ENCODE results near the gene GNA12. TPM values are rescaled to one million over a fixed set of nuclear protein-coding genes. Genes with fewer than 3 reads are reported as not detected.

The GNA12 gene
- total and polyA plus RNA-seq, 10 of the 15 experiments (the other 5 are each of a cell fraction or from before 2014, with no cell fraction given), result 1.9 to 51.8 (median 12.6) TPM

DNA sequence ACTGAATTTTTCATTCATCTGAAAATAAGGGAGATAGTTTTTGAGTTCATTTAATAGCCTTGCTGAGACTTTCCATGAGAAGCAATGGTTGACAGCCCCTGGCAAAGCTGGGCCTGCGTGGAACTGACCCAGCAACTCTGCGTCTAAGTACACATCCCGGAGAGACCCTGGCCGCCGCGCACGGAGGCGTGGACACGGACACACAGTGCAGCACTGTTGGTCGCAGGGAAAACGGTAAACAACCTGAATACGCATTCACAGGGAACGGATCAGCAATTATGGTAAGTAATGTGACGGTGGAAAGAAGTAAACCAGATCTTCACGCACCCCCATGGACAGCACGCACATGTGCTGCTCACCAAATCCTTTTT lies 28.2 kb downstream of the GNA12 start:
- SMC1A ChIA-PET (ENCODE audit: uncharacterized antibody, unreplicated experiment), result no interaction called here
- no peak for FAIRE-seq
- RAD21 ChIA-PET (ENCODE audit: unreplicated experiment), result no interaction called here
- Histone ChIP-seq H3K4me2 (ENCODE audit: control insufficient read depth, insufficient read depth) (no peak overlapping the region), H3K36me3 (ENCODE audit: control insufficient read depth in 2 of 2, insufficient read depth in 2 of 2, low read length in 1 of 2) (no peaks in the 10 kb centered on the region; a peak in 1 of 4 replicates), H3K79me2 (ENCODE audit: control insufficient read depth, insufficient read depth, low read length) (peaks cover 6% of the 10 kb centered on the region), H3K4me3 (no peak overlapping the region), H2AFZ (ENCODE audit: control insufficient read depth, low read depth, low read length) (no peak overlapping the region), H3K27ac (ENCODE audit: control insufficient read depth, insufficient read depth) (no peak overlapping the region), H3K4me1 (ENCODE audit: control insufficient read depth, insufficient read depth, low read length) (peaks cover 16% of the 10 kb centered on the region), H3K9me3 (replicated peaks; ENCODE audit: control insufficient read depth, insufficient read depth, low read length) (no peaks in the 10 kb centered on the region), H4K20me1 (ENCODE audit: control insufficient read depth, insufficient read depth) (no peaks in the 10 kb centered on the region), H3K27me3 (replicated peaks in 1 of 2; ENCODE audit: control insufficient read depth in 2 of 2, insufficient read depth in 2 of 2, low read length in 1 of 2) (no peaks in the 10 kb centered on the region), H3K9ac (ENCODE audit: control insufficient read depth, insufficient read depth, low read length) (no peak overlapping the region)
- no peak for ATAC-seq
- no peak for DNase-seq (ENCODE audit: low read depth, low spot score)
- 91% methylated on average over 16 of the region's 16 CpGs for WGBS (ENCODE audit: insufficient coverage, insufficient replicate concordance, low lambda C conversion rate, missing lambda C conversion rate)
- intact Hi-C loops (cut with micrococcal nuclease; ENCODE audit: unreplicated experiment), result no loop called here
- POLR2A ChIA-PET, result interaction anchor here (0.6 to 1.0 kb wide), 2 partner anchors 14 to 101 kb away, joined by 3 read pairs; no protein-coding TSS in a partner anchor
- TF ChIP-seq, protein P1, sequence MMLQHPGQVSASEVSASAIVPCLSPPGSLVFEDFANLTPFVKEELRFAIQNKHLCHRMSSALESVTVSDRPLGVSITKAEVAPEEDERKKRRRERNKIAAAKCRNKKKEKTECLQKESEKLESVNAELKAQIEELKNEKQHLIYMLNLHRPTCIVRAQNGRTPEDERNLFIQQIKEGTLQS (IDR thresholded peaks at IDR 0.05; ENCODE audit: borderline replicate concordance, extremely low read depth, low read depth, low read length), result no peak
- TF ChIP-seq RELA (IDR thresholded peaks at IDR 0.05; ENCODE audit: borderline replicate concordance, partially characterized antibody), result no peak
- no peak for TF ChIP-seq CHD4 (IDR thresholded peaks at IDR 0.05)
- no peak for TF ChIP-seq KAT2A (conservative IDR thresholded peaks at IDR 0.05; ENCODE audit: control insufficient read depth, low read depth, low read length)
- TF ChIP-seq BRCA1 (IDR thresholded peaks at IDR 0.05; ENCODE audit: low read depth, low read length), result no peak
- TF ChIP-seq BACH1 (IDR thresholded peaks at IDR 0.05; ENCODE audit: borderline replicate concordance), result no peak
- TF ChIP-seq ZNF622 (IDR thresholded peaks at IDR 0.05), result no peak
- no peak for TF ChIP-seq CREB1 (IDR thresholded peaks at IDR 0.05; ENCODE audit: low read depth)
- no peak for TF ChIP-seq SRF (IDR thresholded peaks at IDR 0.05; ENCODE audit: low read depth in 2 of 2, low read length in 2 of 2)
- TF ChIP-seq, protein P2, sequence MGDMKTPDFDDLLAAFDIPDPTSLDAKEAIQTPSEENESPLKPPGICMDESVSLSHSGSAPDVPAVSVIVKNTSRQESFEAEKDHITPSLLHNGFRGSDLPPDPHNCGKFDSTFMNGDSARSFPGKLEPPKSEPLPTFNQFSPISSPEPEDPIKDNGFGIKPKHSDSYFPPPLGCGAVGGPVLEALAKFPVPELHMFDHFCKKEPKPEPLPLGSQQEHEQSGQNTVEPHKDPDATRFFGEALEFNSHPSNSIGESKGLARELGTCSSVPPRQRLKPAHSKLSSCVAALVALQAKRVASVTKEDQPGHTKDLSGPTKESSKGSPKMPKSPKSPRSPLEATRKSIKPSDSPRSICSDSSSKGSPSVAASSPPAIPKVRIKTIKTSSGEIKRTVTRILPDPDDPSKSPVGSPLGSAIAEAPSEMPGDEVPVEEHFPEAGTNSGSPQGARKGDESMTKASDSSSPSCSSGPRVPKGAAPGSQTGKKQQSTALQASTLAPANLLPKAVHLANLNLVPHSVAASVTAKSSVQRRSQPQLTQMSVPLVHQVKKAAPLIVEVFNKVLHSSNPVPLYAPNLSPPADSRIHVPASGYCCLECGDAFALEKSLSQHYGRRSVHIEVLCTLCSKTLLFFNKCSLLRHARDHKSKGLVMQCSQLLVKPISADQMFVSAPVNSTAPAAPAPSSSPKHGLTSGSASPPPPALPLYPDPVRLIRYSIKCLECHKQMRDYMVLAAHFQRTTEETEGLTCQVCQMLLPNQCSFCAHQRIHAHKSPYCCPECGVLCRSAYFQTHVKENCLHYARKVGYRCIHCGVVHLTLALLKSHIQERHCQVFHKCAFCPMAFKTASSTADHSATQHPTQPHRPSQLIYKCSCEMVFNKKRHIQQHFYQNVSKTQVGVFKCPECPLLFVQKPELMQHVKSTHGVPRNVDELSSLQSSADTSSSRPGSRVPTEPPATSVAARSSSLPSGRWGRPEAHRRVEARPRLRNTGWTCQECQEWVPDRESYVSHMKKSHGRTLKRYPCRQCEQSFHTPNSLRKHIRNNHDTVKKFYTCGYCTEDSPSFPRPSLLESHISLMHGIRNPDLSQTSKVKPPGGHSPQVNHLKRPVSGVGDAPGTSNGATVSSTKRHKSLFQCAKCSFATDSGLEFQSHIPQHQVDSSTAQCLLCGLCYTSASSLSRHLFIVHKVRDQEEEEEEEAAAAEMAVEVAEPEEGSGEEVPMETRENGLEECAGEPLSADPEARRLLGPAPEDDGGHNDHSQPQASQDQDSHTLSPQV (IDR thresholded peaks at IDR 0.05), result no peak
- TF ChIP-seq CHD1 (IDR thresholded peaks at IDR 0.05; ENCODE audit: low read depth, low read length), result no peak
- no peak for TF ChIP-seq MEF2B (IDR thresholded peaks at IDR 0.05; ENCODE audit: partially characterized antibody, poor library complexity, severe bottlenecking)
- CTCF ChIA-PET, result interaction anchor here (1.7 kb wide), 1 partner anchor 14 kb away, joined by 3 read pairs; no protein-coding TSS in a partner anchor
- BruUV-seq (replicated peaks), result no TSS peak
- in situ Hi-C loops (cut with MboI), result no loop called here
